Measurements from ENCODE around the gene FAAP20. TPM values are rescaled to one million over a fixed set of nuclear protein-coding genes. Genes with fewer than 3 reads are reported as not detected.

Gene FAAP20
- total and polyA plus RNA-seq, 2 experiments from 2014 or later = 79.1 to 167 TPM

DNA sequence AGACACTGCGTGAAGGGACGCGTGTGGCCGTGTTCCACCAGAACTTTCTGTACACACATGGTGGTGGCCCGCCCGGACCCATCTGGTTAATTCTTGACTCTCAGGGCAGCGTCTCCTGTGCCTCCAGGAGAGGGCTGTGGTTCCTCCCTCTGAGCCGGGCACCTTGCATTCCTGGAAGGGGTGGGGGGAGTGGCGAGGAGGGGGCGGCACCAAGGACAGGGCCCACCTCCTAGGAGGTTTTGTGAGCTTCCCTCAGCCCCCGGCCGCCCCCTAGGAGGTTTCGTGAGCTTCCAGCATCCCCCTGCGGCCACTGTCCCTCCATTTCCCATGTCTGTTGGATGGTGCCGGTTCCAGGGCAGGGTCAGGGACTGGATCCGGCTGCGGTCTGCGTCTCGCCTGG is 28.9 kb downstream of the FAAP20 start:
- no peaks in the 10 kb centered on the region for H3K27me3 ChIP-seq (ENCODE audit: insufficient read depth)
- peaks cover 3% of the 10 kb centered on the region; the same call in 1 of the 2 replicates for H3F3A ChIP-seq (replicated peaks; ENCODE audit: low read depth)
- H3K4me3 ChIP-seq = no peak overlapping the region
- no peaks in the 10 kb centered on the region for H3K79me2 ChIP-seq (replicated peaks; ENCODE audit: insufficient read depth)
- Mint-ChIP-seq H3K36me3 (ENCODE audit: low read depth) (peaks cover 17% of the 10 kb centered on the region), H3K4me1 (peaks cover 2% of the 10 kb centered on the region; the same call in 1 of the 3 replicates), H3K27me3 (ENCODE audit: insufficient read depth, low read depth, poor library complexity) (peaks cover 5% of the 10 kb centered on the region), H3K4me3 (no peak overlapping the region), H3K9me3 (no peaks in the 10 kb centered on the region), H3K27ac (no peak overlapping the region)
- H3K4me2 ChIP-seq = no peak overlapping the region
- no peak for TF ChIP-seq STAT1 (IDR thresholded peaks at IDR 0.05; ENCODE audit: unreplicated experiment)
- TF ChIP-seq CTCF (conservative IDR thresholded peaks at IDR 0.05; ENCODE audit: low read depth in 2 of 2) = no peak
- TF ChIP-seq, protein P1, sequence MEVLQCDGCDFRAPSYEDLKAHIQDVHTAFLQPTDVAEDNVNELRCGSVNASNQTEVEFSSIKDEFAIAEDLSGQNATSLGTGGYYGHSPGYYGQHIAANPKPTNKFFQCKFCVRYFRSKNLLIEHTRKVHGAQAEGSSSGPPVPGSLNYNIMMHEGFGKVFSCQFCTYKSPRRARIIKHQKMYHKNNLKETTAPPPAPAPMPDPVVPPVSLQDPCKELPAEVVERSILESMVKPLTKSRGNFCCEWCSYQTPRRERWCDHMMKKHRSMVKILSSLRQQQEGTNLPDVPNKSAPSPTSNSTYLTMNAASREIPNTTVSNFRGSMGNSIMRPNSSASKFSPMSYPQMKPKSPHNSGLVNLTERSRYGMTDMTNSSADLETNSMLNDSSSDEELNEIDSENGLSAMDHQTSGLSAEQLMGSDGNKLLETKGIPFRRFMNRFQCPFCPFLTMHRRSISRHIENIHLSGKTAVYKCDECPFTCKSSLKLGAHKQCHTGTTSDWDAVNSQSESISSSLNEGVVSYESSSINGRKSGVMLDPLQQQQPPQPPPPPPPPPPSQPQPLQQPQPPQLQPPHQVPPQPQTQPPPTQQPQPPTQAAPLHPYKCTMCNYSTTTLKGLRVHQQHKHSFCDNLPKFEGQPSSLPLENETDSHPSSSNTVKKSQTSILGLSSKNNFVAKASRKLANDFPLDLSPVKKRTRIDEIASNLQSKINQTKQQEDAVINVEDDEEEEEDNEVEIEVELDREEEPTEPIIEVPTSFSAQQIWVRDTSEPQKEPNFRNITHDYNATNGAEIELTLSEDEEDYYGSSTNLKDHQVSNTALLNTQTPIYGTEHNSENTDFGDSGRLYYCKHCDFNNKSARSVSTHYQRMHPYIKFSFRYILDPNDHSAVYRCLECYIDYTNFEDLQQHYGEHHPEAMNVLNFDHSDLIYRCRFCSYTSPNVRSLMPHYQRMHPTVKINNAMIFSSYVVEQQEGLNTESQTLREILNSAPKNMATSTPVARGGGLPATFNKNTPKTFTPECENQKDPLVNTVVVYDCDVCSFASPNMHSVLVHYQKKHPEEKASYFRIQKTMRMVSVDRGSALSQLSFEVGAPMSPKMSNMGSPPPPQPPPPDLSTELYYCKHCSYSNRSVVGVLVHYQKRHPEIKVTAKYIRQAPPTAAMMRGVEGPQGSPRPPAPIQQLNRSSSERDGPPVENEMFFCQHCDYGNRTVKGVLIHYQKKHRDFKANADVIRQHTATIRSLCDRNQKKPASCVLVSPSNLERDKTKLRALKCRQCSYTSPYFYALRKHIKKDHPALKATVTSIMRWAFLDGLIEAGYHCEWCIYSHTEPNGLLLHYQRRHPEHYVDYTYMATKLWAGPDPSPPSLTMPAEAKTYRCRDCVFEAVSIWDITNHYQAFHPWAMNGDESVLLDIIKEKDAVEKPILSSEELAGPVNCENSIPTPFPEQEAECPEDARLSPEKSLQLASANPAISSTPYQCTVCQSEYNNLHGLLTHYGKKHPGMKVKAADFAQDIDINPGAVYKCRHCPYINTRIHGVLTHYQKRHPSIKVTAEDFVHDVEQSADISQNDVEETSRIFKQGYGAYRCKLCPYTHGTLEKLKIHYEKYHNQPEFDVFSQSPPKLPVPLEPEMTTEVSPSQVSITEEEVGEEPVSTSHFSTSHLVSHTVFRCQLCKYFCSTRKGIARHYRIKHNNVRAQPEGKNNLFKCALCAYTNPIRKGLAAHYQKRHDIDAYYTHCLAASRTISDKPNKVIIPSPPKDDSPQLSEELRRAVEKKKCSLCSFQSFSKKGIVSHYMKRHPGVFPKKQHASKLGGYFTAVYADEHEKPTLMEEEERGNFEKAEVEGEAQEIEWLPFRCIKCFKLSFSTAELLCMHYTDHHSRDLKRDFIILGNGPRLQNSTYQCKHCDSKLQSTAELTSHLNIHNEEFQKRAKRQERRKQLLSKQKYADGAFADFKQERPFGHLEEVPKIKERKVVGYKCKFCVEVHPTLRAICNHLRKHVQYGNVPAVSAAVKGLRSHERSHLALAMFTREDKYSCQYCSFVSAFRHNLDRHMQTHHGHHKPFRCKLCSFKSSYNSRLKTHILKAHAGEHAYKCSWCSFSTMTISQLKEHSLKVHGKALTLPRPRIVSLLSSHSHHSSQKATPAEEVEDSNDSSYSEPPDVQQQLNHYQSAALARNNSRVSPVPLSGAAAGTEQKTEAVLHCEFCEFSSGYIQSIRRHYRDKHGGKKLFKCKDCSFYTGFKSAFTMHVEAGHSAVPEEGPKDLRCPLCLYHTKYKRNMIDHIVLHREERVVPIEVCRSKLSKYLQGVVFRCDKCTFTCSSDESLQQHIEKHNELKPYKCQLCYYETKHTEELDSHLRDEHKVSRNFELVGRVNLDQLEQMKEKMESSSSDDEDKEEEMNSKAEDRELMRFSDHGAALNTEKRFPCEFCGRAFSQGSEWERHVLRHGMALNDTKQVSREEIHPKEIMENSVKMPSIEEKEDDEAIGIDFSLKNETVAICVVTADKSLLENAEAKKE (CRISPR knock-in tag; IDR thresholded peaks at IDR 0.05) = no peak
- no peak for TF ChIP-seq ZNF114 (CRISPR knock-in tag; IDR thresholded peaks at IDR 0.05)
- TF ChIP-seq, protein P2, sequence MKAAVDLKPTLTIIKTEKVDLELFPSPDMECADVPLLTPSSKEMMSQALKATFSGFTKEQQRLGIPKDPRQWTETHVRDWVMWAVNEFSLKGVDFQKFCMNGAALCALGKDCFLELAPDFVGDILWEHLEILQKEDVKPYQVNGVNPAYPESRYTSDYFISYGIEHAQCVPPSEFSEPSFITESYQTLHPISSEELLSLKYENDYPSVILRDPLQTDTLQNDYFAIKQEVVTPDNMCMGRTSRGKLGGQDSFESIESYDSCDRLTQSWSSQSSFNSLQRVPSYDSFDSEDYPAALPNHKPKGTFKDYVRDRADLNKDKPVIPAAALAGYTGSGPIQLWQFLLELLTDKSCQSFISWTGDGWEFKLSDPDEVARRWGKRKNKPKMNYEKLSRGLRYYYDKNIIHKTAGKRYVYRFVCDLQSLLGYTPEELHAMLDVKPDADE (IDR thresholded peaks at IDR 0.05) = no peak
- TF ChIP-seq CREB1 (CRISPR knock-in tag; IDR thresholded peaks at IDR 0.05; ENCODE audit: low read depth) = no peak
- no peak for TF ChIP-seq REST (IDR thresholded peaks at IDR 0.05; ENCODE audit: unreplicated experiment)
- TF ChIP-seq POLR2AphosphoS5 (IDR thresholded peaks at IDR 0.05; ENCODE audit: low read depth) = no peak
- no peak for TF ChIP-seq NANOG (IDR thresholded peaks at IDR 0.05; ENCODE audit: borderline replicate concordance)
- no peak for TF ChIP-seq ZNF331 (CRISPR knock-in tag; IDR thresholded peaks at IDR 0.05; ENCODE audit: low read depth)
- no peak for TF ChIP-seq EZH2phosphoT487 (IDR thresholded peaks at IDR 0.05; ENCODE audit: unreplicated experiment)
- no peak for TF ChIP-seq JUNB (IDR thresholded peaks at IDR 0.05; ENCODE audit: unreplicated experiment)
- no peak for TF ChIP-seq EZH2 (IDR thresholded peaks at IDR 0.05; ENCODE audit: low read depth, unreplicated experiment)
- ATAC-seq (peak; percentile 83), DNase-seq (ENCODE audit: low spot score) (peak; percentile 66)
- no peaks in the 10 kb centered on the region for H3K9me2 ChIP-seq (ENCODE audit: insufficient read depth)
- 0 out of 2 replicates have a peak overlapping the region, but pooled peaks have one; percentile 45 for H3K27ac ChIP-seq (ENCODE audit: low read depth)
- H2AFZ ChIP-seq = no peak overlapping the region
- no peaks in the 10 kb centered on the region for H3K36me3 ChIP-seq (ENCODE audit: insufficient read depth)
- H3K4me1 ChIP-seq (ENCODE audit: insufficient read depth) = 0 out of 2 replicates have a peak, but pooled peaks cover 3% of the 10 kb centered on the region
- H4K20me1 ChIP-seq (replicated peaks; ENCODE audit: insufficient read depth) = no peaks in the 10 kb centered on the region; the same call in 1 of the 2 replicates
